HUDEP-2 (cell line): ENCODE results near the gene CYP8B1.
A peak's percentile ranks its signal among the peaks of the same experiment; 100 is the strongest.
"Not testable (repeated sequence)": the region's sequence is repeated elsewhere in the genome, so short reads cannot be mapped to it uniquely, and the experiment has no call there.

ENCODE experiments used
- DNase-seq, 76 experiments: peaks; one replicate each; lab custom pipeline; 2025; ENCODE audit not compliant: unreplicated experiment in 76 of 76; lab: John Stamatoyannopoulos, UW

The CYP8B1 gene

GRCh38 chr3:42887084-42887483 is 11.4 kb upstream of the CYP8B1 start:
- DNase-seq: no peak

- DNase-seq: no peak
These were observed 10.7 kb upstream of the CYP8B1 start for GRCh38 chr3:42886294-42886822.

- no peak for DNase-seq
These were observed 8.6 kb upstream of the CYP8B1 start for GRCh38 chr3:42884324-42884723.

GRCh38 chr3:42883251-42883930 is 7.7 kb upstream of the CYP8B1 start:
- not testable (repeated sequence) for DNase-seq

GRCh38 chr3:42880601-42881451 is 5.1 kb upstream of the CYP8B1 start:
- DNase-seq: peak in 74 of 76 experiments; percentile 14 to 87 (median 75)

- no peak for DNase-seq
These were observed 4.5 kb upstream of the CYP8B1 start for GRCh38 chr3:42880183-42880582.

GRCh38 chr3:42877881-42878280 is 2.2 kb upstream of the CYP8B1 start:
- no peak for DNase-seq

- peak in 1 of 76 experiments; percentile 8 for DNase-seq
These were observed 1.5 kb upstream of the CYP8B1 start for GRCh38 chr3:42876940-42877720.

DNA sequence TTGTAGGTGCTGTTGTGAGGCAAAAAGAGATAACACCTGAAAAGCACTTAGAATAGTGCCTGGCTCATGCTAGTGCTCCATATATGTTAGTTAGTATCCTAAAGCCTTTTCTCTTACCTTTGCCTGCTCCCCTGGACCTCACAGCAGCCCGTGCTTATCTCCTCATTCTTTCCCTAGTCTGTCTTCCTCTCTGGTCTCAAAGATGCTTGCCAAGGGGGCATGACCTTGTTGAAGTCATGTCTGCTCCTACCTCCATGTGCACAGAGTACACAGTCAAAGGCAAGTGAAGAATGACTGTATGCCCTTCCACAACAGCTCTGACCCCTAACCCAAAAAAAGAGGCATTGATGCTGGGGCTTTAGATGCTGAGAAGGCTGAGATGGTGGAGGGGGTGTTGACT is 722 bp upstream of the CYP8B1 start:
- no peak for DNase-seq

DNA sequence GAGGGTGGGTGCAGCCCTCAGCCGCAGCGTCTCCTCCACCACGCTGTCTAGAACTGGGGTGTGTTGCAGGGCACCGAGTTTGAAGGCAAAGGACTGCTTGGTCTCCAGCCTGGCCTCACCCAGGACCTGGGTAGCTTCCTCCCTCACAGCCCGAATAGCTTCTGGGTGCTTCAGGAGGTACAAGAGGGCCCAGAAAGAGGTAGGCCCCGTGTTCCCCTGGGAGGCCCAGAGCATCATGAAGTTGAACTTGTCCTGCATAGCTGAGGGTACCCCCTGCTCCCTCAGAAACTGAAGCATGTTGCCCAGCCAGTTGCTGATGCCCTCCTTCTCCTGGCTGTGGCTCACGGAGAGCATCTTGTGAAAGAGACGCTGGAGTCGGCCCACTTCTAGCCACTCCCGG is 930 bp downstream of the CYP8B1 start:
- DNase-seq: no peak

DNA sequence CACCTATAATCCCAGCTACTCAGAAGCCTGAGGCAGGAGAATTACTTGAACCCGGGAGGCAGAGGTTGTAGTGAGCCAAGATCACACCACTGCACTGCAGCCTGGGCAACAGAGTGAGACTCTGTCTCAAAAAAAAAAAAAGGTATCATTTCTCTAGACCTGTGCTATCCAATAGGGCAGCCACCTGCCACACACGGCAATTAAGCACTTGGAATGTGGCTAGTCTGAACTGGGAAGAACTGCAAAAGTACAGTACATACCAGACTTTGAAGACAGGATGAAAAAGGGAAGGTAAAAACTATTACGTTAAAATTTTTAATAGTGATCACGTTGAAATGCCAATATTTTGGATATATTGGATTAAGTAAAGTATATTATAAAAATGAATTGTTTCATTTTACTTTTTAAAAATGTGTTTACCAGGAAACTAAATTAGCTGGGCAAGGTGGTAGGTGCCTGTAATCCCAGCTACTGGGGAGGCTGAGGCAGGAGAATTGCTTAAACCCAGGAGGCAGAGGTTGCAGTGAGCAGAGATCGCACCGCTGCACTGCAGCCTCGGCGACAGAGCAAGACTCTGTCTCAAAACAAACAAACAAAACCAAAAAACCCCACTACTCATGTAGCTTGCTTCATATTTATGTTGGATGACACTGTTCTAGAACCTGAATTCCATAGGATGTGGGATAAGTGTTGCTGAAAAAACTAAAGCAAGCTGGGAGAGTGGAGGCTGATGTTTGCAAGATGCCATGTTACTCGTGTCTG is 2.3 kb downstream of the CYP8B1 start:
- no peak for DNase-seq

DNA sequence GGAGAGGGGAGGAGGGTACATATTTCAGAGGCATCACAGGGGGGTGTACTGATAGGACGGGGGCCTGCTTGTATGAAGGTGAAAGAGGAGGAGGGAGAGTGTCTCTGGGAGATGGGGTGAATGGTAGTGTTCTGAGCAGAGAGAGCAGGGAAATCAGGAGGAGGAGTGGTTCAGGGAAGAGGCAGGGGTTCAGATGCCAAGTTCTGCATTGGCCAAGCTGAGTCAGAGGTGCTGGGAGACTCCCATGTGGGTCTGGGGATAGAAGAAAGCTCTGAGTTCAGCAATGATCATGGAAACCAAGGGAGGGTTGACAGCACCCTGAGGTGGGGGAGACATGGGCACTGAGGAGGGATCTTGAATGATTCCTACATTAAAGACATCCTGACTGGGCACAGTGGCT is 3.0 kb downstream of the CYP8B1 start:
- DNase-seq: no peak

DNA sequence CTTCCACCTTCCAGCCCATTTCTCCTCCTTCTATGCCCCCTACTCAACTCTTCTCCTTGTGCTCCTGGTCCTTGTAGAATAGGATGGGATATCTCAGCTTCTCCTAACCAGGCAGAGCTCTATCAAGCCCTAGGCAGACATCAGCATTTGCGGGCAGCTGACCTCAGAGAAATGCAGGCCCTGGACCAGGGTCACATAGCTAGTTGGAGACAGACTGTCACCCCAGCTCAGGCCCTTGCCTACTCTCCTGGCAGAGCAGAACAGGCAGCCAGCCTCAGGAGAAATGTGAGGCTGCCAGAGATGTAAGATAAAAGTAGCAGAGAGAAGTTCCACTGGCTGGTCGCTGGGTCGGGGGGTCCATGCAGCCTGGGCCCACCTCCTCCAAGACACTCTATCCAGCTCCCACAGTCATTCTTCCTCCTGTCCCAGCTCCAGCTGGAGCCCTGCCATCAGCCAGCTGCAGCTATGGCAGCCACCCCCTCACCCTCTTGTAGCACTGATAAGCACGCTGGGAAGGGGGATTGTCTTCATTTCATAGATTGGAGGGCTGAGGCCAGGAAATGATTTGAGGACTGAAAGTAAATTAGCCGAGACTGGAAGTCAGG is 4.0 kb downstream of the CYP8B1 start:
- peak in 45 of 76 experiments; percentile 4 to 64 (median 26) for DNase-seq

DNA sequence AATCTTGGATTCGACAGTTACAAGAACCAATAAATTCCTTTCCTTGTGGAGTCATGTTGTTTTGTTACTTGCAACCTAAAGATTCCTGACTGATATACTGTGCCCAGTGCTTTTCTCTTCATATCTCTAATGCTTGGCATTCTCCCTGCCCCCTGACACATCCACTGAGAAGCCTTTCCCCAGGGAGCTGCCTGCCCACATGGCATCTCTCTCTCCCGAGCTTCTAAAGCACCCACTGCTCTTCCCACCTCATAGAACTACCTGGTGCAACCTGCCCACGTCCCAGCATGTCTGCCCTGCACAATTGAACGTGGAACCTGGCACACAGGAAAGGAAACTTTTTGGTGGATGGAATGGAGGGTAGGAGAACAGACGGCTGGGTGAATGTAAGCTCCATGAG is 6.8 kb downstream of the CYP8B1 start:
- no peak for DNase-seq

DNA sequence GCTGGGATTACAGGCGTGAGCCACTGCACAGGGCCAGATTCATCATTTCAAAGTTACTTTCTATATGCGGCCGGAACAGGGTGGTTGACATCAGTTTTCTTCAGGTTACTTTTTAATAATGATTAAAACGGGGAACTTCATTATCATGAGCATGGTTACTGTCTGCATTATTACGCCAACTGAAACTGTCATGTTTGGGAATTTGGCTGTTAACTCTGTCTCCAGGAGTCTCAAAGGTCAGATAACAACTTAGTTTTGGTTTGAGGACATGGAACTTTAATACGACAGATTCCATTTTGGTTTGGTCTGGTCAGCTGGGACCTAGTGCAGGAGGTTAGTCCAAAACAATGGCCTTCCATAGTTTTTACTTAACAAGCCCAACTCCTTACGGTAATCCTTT is 8.5 kb downstream of the CYP8B1 start:
- no peak for DNase-seq

DNA sequence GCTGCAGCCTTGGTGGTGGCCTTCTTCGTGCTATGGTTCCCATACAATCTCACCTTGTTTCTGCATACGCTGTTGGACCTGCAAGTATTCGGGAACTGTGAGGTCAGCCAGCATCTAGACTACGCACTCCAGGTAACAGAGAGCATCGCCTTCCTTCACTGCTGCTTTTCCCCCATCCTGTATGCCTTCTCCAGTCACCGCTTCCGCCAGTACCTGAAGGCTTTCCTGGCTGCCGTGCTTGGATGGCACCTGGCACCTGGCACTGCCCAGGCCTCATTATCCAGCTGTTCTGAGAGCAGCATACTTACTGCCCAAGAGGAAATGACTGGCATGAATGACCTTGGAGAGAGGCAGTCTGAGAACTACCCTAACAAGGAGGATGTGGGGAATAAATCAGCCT is 10.4 kb downstream of the CYP8B1 start:
- DNase-seq: no peak

GRCh38 chr3:42864321-42864950 is 11.2 kb downstream of the CYP8B1 start:
- no peak for DNase-seq

- DNase-seq: no peak
These were observed 19.1 kb downstream of the CYP8B1 start for GRCh38 chr3:42856544-42856943.
